Right lobe of liver (tissue), 4 donors: Measurements from ENCODE around the gene NUDT16.

Source experiments
- POLR2A ChIP-seq: fragments of 450-650 bp; IDR thresholded peaks from one replicate; pipeline ENCODE4 v1.6.1; 2017; ENCODE audit warnings: antibody characterized with exemption, mild to moderate bottlenecking
- TF ChIP-seq, protein P1 (sequence below), 4 donors: fragments of 200-600 bp in 3 of 4; fragments of 450-650 bp in 1 of 4; IDR thresholded peaks; one replicate each; pipeline versions ENCODE4 v1.5.1 to v1.8.0; 2016 to 2022; ENCODE audit warnings: antibody characterized with exemption in 4 of 4, mild to moderate bottlenecking in 2 of 4
- donor health status: DM: no; HTN: no; CAD: no.
- donor health status: DM: no; HTN: no; CAD: no.
- donor health status: DM: no; HTN: yes; CAD: no.

DNA sequence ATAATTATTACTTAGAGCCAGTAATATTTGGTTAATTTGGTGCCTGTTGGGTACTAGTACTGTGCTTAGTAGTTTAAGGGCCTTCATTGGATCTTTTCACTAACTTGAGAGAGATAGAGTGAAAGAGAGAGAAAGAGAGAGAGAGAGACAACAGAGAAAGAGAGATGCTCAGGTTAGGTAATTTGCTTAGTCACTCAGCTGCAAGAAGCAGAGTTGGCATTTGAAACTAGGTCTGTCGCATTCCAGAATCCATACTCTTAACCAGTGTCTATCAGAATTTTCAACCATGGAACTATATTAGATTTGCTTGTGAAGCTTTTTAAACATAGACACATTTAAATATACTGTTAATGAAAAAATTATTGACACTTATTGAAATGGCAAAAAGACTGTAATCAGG is 31.1 kb upstream of the NUDT16 start:
- TF ChIP-seq, protein P1, sequence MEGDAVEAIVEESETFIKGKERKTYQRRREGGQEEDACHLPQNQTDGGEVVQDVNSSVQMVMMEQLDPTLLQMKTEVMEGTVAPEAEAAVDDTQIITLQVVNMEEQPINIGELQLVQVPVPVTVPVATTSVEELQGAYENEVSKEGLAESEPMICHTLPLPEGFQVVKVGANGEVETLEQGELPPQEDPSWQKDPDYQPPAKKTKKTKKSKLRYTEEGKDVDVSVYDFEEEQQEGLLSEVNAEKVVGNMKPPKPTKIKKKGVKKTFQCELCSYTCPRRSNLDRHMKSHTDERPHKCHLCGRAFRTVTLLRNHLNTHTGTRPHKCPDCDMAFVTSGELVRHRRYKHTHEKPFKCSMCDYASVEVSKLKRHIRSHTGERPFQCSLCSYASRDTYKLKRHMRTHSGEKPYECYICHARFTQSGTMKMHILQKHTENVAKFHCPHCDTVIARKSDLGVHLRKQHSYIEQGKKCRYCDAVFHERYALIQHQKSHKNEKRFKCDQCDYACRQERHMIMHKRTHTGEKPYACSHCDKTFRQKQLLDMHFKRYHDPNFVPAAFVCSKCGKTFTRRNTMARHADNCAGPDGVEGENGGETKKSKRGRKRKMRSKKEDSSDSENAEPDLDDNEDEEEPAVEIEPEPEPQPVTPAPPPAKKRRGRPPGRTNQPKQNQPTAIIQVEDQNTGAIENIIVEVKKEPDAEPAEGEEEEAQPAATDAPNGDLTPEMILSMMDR (IDR thresholded peaks at IDR 0.05) = no peak
- no peak for TF ChIP-seq POLR2A
